ENCODE data around the gene NPAS4. TPM values are rescaled to one million over a fixed set of nuclear protein-coding genes. Genes with fewer than 3 reads are reported as not detected.

The NPAS4 gene
- total RNA-seq, 1 experiment from 2014 or later: 1.6 TPM

DNA sequence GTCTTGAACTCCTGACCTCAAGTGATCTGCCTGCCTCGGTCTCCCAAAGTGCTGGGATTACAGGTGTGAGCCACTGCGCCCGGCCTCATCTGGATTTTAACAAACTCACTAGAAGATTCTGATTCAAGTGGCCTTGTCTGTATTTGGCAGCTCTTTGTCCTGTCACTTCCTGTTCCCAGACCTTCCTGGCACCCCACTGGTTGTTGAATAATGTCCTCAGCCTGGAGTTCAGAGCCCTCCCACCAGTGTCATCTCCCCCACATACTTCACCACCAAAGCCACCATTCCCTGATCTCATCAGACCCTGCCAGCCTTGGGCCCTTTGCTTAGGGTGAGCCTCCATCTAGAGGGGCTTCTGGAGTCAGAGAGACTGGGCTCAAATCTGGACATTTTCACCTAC is 49.2 kb downstream of the NPAS4 start:
- H2BK120ac ChIP-seq (ENCODE audit: low read depth, low read length, poor library complexity, severe bottlenecking): no peak overlapping the region
- H2BK15ac ChIP-seq (ENCODE audit: low read depth, low read length): no peak overlapping the region
- Mint-ChIP-seq H3K27ac (peak overlapping the region in 1 of 3 experiments; percentile 41; a peak in 4 of 7 replicates), H3K27me3 (ENCODE audit: low read depth) (peaks cover 6% of the 10 kb centered on the region), H3K4me1 (peaks cover 25 to 38% of the 10 kb centered on the region in 2 experiments), H3K4me3 (peak overlapping the region in 1 of 2 experiments; percentile 54; a peak in 2 of 5 replicates), H3K36me3 (ENCODE audit: insufficient read depth in 1 of 3, low read depth in 3 of 3) (peaks cover 3 to 30% (median 23%) of the 10 kb centered on the region in 3 experiments; a peak in 6 of 7 replicates), H3K9me3 (no peaks in the 10 kb centered on the region)
- no peak overlapping the region for H3K23ac ChIP-seq (ENCODE audit: insufficient read length, low read depth, low read length)
- H2BK12ac ChIP-seq (ENCODE audit: insufficient read length, low read depth, low read length): no peak overlapping the region
- H2AFZ ChIP-seq (ENCODE audit: low read length): no peak overlapping the region
- no peak overlapping the region for H3K27ac ChIP-seq (ENCODE audit: insufficient read length, low read depth, low read length)
- no peak overlapping the region for H3K4ac ChIP-seq (ENCODE audit: low read depth, low read length)
- no peaks in the 10 kb centered on the region; the same call in 1 of the 2 replicates for H3K4me1 ChIP-seq (ENCODE audit: insufficient read depth, low read length)
- no peak overlapping the region for H4K8ac ChIP-seq (replicated peaks; ENCODE audit: insufficient read length, low read depth, low read length)
- H2BK5ac ChIP-seq (ENCODE audit: insufficient read length, low read length): no peak overlapping the region
- no peak overlapping the region for H3K56ac ChIP-seq (ENCODE audit: insufficient read length, low read depth, low read length)
- H3K9me3 ChIP-seq (ENCODE audit: control insufficient read depth, low read depth, low read length): no peaks in the 10 kb centered on the region
- no peak overlapping the region for H2AK5ac ChIP-seq (ENCODE audit: insufficient read length, low read length)
- no peak overlapping the region for H4K91ac ChIP-seq (ENCODE audit: insufficient read length, low read depth, low read length)
- H2BK20ac ChIP-seq (ENCODE audit: low read depth, low read length, poor library complexity, severe bottlenecking): no peak overlapping the region
- no peak overlapping the region for H4K5ac ChIP-seq (ENCODE audit: insufficient read length, low read depth, low read length)
- H3K4me2 ChIP-seq (ENCODE audit: insufficient read depth, insufficient read length, low read length): no peak overlapping the region
- WGBS (ENCODE audit: extremely low coverage, insufficient read length, low lambda C conversion rate): no CpG with 5 or more reads among the region's 3 CpGs
- H3T11ph ChIP-seq (ENCODE audit: low read length): no peak overlapping the region
- H3K79me2 ChIP-seq (ENCODE audit: insufficient read depth, low read length): no peaks in the 10 kb centered on the region
- H3K23me2 ChIP-seq (ENCODE audit: insufficient read length, low read depth, low read length, poor library complexity, severe bottlenecking): peaks cover 6% of the 10 kb centered on the region
- TF ChIP-seq CTCF (conservative IDR thresholded peaks at IDR 0.05): no peak
- H3K27me3 ChIP-seq (ENCODE audit: insufficient read depth, low read length): no peaks in the 10 kb centered on the region
- no peak overlapping the region for H3K9ac ChIP-seq (ENCODE audit: extremely low read depth, insufficient read length, low read length)
- H4K20me1 ChIP-seq (ENCODE audit: control insufficient read depth, insufficient read depth, insufficient read length): no peaks in the 10 kb centered on the region
- no peak overlapping the region for H3K18ac ChIP-seq (ENCODE audit: insufficient read length, low read depth, low read length)
- no peak overlapping the region for H3K14ac ChIP-seq (ENCODE audit: insufficient read depth, low read length)
- H3K79me1 ChIP-seq (ENCODE audit: insufficient read depth, low read depth, low read length, poor library complexity, severe bottlenecking): no peaks in the 10 kb centered on the region
- peak; percentile 47 for DNase-seq
